Caki2 (cell line): Measurements from ENCODE around the gene CHN1. TPM values are rescaled to one million over a fixed set of nuclear protein-coding genes. Genes with fewer than 3 reads are reported as not detected.

Experiments used
- DNase-seq: peaks from one replicate; pipeline ENCODE4 v3.0.0-alpha.2; 2015; ENCODE audit warnings: low read depth
- in situ Hi-C: cut with HindIII; loops from 2 replicates; pipeline ENCODE4 v1.10.0; 2016; ENCODE audit warnings: low sequenced_read_pairs, low pct_unique_long_range_greater_than_20kb, mixed read lengths
- total RNA-seq: library from RNA; depleted of rRNA; stranded (reverse); fragments of >200 nt; shearing (Covaris generic); gene quantifications from 2 replicates; pipeline ENCODE4 v1.2.3, GENCODE V29; 2014; ENCODE audit warnings: low replicate concordance

The CHN1 gene
- total RNA-seq, 1 experiment from 2014 or later, result 8.8 TPM

DNA sequence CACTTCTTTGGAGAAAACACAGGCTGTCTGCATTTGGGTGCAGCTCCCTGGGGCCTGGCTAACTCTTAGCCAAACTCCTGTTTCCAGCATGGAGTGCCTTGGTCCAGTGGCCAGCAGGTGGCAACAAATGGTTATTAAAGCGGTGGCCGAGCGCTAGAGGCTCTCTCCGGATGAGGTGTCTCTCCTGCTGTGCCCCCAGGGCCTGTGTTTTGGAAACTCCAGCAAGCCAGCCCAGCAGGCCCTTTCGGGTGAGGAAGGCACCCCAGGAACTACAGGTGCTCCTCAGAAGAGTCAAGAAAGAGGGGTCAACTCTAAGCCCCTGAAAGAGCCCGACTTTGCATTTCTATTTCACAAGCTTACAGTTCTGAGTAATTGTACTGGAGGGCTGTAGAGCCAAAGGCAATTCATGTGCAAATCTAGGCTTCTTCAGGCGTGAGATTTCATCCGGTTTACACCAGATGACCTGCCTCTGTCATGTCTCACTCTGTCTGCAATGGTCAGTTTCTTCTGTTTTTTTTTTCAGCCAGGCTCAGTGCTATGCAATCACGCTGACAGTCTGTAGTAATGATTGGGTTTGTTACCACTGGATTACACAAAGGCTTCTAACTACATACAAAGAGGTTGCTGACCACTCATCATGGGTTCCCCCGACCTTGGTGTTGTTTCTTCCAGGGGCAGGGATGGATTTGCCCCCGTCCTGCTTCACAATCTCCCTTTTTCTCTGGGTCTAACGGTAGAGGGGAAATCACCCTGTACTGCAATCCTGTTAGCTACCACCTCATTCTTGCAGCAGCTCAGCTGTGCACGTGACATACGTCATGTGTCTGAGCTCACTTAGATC lies 233.3 kb downstream of the CHN1 start:
- in situ Hi-C loops, result loop anchor here (5.0 kb wide), 1 partner anchor 200 kb away; no protein-coding TSS in a partner anchor
- peak; percentile 84 for DNase-seq

DNA sequence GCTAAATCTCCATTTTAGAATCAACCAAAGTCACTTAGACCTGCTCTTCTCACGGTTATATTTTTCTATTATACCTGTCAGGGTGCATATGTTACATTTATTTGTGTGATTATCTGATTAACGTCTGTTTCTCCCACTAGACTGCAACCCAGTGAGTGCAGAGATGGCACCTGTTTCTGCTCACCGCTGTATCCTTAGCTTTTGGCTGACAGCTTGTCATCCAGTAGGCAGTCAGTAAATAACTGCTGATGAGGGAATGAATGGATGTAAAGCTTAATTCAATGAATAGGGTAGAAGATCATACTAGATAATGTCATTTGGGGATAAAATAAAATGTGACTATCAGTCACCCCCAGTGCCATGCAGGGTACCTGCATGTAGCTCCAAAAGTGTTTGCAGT lies 234.0 kb downstream of the CHN1 start:
- DNase-seq, result no peak
- in situ Hi-C loops, result loop anchor here (5.0 kb wide), 1 partner anchor 201 kb away; no protein-coding TSS in a partner anchor

DNA sequence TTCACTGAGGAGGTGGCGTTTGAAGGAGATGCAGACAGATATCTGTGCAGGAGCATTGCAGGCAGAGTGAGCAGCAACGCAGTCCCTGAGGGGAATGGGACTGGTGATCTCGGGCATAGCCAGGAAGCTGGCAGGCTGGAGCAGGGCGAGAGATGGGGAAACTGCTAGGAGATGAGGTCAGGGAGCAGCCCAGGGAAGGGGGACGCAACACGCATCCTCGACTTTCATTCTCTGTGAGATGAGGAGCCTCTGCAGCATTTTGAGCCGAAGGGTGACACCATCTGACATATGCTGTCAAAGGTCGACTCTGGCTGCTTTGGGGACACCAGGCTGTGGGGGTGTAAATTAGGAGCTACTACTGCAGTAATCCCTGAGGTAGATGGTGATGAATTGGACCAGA lies 236.6 kb downstream of the CHN1 start:
- no peak for DNase-seq
- in situ Hi-C loops, result no loop called here

DNA sequence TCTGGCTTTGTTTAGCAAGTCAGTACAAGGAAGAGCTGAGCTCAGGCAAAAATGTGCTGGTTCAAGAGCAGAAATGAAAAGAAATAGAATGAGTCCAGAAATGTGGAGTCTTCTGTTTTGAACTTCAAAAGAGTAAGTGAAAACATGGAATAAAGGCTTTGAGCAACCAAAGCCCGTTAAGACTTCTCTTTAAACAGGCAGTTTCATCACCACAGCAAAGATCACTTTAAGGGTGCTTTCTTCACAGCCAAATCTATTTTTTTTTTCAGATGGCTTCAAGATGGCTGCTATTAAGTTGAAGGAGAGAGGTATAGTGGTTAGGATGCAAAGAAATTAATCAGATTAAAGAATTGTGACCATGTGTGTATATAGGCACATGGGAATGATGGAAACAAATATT lies 238.9 kb downstream of the CHN1 start:
- in situ Hi-C loops, result no loop called here
- DNase-seq, result no peak

DNA sequence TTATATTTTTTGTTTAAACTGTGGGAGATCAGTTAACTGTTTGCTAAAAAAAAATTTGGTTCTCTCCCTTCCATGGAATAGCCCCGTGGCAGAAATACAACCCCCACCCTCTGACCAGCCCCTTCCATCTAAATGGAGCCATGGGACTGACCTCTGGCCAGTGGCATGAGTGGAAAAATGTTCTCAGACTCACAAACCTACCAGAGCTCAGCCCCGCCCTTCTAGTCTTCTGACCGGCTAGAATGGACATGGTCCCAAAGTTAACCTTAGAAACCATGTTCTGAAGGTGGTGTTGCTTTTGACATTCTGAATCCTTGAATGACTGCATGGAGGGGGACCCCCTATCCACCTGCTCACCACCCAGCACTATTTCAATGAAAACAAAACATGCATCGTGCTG lies 239.6 kb downstream of the CHN1 start:
- in situ Hi-C loops, result no loop called here

DNA sequence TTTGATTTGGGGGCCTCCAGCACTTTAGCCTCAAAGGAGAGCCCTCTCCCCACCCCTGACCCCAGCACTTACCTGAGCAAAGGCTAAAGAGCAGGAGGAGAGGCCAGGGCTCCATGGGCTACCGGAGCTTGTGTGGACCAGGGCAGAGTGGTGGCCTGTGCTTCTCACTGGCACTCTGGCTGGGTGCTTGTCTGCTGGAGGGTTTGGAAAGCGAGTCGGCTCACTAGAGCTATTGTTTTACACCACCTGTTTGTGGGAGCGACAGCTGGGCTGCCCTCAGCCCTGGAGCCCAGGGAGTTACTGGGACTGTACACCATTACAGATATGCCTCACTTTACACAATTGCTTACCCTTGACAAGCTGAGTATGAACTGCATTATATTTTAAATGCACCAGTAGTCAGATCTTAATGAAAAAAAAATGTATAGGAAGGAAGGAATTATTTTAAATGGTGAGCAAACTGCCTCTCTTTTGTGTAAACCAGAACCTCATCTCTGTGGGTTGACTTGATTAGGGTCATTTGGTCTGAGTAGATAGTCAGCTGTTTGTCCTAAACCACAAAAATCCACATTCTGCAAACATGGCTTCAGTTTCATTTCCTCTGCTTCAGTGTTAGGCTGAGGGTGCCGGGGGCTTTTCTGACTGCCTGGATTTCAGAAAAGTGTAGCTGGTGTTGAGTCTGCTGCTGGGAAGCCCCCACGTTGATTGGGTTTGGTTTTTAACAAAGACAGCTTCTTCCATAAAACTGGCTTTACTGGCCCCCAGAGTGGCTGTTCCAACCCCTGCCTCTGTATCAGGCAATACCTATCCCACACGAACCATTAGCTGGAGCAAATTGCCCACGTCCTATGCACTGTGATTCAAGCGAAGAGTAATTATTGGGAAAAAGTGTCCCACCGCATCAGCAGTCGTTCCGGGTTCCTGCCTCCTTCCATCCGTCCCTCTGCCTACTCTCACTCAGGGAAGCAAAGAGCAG lies 240.6 kb downstream of the CHN1 start, which contains the start of gene CHRNA1:
Gene CHRNA1, minus strand, starts transcription at position 193 of the 976 bp plus-strand sequence. Its CDS starts 78 bp downstream, at position 115.
- in situ Hi-C loops, result no loop called here

More for the DNA sequence above, 239.6 kb downstream of the CHN1 start:
- DNase-seq, result no peak

DNA sequence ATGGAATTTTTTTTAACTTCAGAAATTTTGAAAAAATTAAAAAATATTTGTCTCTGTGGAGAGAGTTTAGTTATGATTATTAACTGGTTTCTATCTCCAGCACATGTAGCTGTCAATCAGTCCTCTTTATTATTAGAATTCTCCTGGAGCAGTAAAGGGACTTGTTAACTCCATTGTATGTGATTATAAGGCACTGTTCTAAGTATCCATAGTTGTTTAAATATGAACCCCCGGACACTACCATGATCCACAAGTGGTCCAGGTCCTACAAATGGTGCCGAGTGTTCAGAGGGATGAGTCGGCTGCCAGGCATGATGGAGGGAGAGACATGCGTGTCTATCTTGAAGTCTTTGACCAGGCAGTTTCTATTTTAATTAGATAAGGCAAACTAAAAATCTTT lies 241.4 kb downstream of the CHN1 start:
- no peak for DNase-seq
- in situ Hi-C loops, result no loop called here

More for the DNA sequence above, 240.6 kb downstream of the CHN1 start, which contains the start of gene CHRNA1:
- DNase-seq, result no peak

DNA sequence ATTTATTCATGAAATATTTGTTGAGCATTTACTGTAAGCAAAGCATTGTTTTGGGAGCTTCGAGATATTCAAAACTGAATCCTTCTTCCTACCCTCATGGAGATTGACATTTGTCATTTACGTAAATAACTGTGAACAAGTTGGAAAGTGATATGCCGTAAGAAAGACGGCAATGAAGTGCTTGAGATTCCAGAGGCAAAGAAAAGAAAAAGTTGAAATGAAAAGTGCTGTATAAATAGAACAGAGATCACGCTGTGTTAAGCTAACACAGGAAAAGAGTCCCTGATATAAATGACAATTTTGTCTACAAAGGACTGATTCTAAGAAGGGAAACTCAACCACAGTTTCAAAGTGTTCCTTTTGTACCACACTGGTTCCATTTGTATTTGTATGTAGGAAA lies 242.7 kb downstream of the CHN1 start:
- no peak for DNase-seq
- in situ Hi-C loops, result no loop called here

DNA sequence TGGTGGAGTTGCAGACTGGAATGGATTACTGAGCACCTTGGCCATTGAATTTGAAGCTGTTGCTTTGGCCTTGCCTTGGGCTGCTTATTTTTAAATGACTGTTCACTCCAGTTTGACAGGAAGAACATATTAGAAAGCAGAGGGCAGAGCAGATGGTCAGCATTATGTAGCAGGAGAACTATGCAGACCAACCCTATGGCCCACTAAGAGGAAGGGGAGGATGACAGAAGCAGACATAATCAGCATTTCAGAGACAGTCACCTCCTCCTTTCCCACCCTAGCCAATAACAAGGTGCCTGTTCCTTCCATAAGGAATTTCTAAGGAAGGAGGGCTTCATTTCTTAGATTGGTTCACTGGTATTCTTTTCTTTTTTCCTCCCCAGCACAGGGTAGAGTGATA lies 243.3 kb downstream of the CHN1 start:
- in situ Hi-C loops, result no loop called here
- DNase-seq, result no peak

DNA sequence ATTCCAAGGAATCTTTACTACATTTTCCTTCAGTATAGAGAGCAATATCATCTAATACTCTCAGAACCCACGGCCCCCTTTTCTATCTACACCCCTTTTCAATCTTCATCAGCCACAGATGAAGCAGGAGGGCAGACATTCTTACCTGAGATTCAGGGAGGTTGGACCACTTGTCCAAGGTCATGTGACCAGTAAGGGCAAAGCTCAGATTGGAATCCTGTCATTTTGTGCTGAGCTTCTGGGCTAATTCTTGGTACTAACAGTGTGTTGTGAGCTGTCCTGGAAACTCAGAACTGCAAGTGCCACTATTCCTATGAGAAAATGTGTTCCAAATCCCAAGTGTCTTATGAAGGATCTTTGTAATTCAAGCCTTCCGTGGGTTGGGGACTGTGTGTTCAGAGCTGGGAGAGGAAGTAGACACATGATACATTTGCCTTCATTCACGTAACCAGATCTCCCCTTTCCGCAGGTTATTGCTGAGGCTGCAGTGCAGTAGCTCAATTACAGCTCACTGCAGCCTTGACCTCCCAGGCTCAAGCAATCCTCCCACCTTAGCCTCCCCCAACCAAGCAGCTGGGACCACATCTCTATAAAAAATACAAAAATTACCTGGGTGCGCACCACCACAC lies 244.2 kb downstream of the CHN1 start:
- in situ Hi-C loops, result no loop called here
- no peak for DNase-seq

DNA sequence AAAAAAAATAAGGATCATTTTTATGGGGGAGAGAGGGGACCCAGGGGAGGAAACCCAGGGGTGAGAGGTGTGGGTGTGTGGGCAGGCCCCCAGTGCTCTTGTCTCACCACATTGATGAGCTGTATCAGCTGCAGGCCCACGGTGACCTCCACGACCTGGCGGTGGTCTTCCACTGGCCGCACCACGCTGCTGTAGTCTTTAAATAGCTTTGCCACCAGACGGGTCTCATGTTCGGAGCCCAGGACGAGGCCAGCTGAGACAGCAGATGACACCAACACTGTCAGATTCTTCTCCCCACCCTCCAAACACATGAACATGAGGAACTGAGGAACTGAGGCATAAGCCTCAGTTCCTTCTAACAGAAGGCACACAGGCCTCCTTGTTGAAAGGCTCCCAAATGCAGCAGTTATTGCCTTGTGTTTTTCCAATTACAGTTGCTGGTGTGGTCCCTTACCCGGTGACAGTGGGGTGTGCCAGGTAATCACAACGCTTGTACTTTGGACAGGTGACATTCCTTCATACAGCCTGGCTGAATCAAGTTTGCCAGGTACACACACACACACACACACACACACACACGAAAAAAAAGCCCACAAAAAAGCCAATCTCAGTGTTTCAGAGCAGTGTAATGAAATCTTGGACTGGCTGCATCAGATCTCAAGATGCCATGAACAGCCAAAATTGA lies 245.7 kb downstream of the CHN1 start:
- DNase-seq, result no peak
- in situ Hi-C loops, result no loop called here

DNA sequence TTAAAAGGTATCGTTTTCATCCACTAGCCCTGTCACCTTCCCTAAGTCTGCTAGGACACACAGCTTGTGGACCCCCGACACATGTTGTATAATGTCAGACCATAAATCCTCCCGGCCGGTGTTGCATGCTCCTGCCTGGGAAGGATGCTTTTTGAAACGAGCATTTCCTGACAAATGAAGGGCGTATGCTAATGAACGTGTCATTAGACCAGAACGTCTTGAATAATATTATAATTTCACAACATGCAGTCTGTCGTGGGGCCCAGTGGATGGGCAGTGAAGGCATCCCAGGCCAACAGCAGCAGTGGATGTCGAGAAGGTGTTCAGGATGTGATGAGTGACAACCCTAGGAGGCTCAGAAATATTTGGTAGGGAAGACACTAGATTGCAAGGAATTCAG lies 248.4 kb downstream of the CHN1 start:
- in situ Hi-C loops, result no loop called here

DNA sequence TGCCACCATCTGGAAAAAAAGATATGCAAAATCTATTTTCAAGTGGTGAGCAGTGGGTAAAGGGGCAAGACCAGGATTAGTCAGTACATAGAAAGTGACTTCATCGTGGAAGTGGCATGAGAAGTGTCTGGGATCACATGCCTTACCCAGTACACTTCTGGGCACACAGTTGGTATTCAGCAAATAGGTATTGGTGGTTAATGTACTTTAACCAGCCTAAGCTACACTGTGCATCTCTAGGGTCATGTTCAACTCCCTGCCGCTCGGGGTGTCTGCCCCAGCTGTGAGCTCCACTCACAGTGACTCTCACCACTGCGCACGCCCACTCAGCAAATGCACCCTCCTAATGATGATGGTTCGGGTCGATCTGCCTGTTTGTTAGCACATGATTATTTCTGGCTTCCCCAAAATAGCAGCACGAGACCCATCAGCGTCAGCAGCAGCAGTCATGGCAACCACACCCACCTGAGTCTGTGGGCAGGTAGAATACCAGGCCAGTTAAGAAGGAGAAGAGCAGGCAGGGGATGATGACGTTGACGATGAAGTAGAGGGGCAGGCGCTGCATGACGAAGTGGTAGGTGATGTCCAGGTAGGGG lies 252.0 kb downstream of the CHN1 start:
- DNase-seq, result no peak
- in situ Hi-C loops, result no loop called here

More for the DNA sequence above, 248.4 kb downstream of the CHN1 start:
- DNase-seq, result no peak

DNA sequence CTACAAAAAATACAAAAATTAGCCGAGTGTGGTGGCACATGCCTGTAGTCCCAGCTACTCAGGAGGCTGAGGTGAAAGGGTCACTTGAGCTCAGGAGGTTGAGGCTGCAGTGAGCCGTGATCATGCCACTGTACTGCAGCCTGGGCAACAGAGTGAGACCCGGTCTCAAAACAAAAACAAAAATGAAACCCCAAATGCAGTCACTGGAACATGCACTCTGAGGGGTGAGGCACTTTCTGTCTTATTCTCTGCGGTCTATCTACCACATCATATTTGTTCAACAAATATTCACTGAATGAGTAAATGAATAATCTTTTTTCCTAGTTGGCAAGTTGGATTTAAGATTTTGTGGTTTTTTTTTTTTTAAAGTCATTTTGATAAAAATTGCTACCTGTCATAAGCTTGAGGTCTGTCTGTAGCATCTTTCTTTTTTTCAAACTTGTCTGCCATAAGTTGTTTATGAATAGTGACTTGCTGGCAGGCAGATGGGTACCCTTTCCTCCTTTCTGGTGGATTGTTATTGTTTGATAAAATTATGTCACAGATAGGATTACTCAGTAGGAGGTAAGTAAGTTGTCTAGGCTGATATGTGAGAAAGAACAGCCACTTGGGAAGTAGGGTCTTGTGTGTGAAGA lies 252.7 kb downstream of the CHN1 start:
- DNase-seq, result peak; percentile 81
- in situ Hi-C loops, result no loop called here

DNA sequence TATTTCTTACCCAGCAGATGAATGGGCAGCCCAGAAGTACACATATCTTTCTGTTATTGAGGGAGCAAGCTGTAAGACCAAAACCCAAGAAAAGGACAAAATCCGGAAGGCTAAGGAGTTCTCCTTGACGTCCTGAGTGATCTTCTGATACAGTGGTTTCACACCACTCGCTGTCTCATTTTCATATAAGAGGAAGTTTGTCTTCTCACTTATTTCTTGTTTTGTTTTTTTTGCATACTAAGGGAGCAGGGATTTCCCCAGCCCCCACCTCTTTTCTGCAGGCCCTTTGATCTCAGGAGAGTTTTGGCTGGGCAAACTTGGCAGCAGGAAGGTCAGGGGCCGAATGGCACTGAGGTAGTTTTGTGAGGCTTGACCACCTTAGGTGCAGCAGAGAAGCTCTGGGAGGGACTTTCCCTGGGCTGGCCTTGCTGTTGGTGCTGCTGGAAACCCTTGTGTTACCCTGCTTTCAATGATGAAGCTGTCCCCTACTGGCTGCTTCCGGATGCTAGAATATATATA lies 254.2 kb downstream of the CHN1 start:
- peak; percentile 12 for DNase-seq
- in situ Hi-C loops, result no loop called here

DNA sequence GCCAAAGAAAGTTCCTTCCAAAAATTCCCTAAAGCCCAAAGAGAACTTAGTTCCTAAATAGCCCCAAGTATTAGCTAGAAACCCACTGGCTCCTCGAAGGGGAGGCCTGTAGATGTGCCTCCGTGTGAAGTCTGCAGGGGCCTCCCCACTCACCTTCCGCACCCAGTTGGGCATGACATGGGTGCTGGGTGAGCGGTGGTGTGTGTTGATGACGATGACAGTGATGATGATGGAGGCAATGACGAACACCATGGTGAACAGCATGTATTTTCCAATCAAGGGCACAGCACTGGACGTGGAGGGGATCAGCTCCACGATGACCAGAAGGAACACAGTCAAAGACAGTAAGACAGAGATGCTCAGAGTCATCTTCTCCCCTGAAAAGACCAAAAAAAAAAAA lies 255.4 kb downstream of the CHN1 start:
- DNase-seq, result no peak
- in situ Hi-C loops, result no loop called here

DNA sequence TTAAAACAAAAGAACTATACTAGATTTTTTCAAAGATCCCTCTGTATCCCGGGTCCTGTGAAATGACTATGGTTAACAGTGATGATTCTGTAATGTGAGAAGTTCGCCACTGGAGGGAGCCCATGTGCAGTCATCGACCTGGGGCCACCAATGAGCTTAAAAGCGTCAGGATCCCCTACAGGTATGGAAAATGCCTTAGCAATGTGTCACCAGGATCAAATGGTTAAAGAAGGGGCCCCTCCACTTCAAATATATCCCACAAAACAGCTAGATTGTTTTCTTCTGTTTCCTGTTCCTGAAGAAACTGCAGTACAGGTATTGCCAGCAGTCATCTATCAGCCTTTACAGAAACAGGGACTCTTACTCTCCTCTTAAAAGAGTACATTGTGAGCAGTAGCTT lies 256.2 kb downstream of the CHN1 start:
- in situ Hi-C loops, result no loop called here
- peak; percentile 55 for DNase-seq
